Suprapubic skin (tissue), 4 donors: ENCODE results near the gene GDPD5. TPM values are rescaled to one million over a fixed set of nuclear protein-coding genes. Genes with fewer than 3 reads are reported as not detected.

Experiments
- DNase-seq, 2 donors: peaks; one replicate each; pipeline ENCODE4 v3.0.0-alpha.2; 2019; ENCODE audit warnings: low spot score in 2 of 2
- H3K27ac ChIP-seq: fragments of 200-600 bp; sonication (generic); one replicate; pipeline ENCODE4 v1.5.1; 2019
- H3K27me3 ChIP-seq: fragments of 200-600 bp; sonication (generic); one replicate; pipeline ENCODE4 v1.5.1; 2019
- H3K36me3 ChIP-seq: fragments of 200-600 bp; sonication (generic); one replicate; pipeline ENCODE4 v1.5.1; 2019
- H3K4me1 ChIP-seq: fragments of 200-600 bp; sonication (generic); one replicate; pipeline ENCODE4 v1.5.1; 2019
- H3K4me3 ChIP-seq: fragments of 200-600 bp; sonication (generic); one replicate; pipeline ENCODE4 v1.5.1; 2019; ENCODE audit warnings: mild to moderate bottlenecking
- H3K9me3 ChIP-seq: fragments of 200-600 bp; sonication (generic); one replicate; pipeline ENCODE4 v1.5.1; 2019
- CTCF ChIP-seq, 2 donors: fragments of 200-600 bp in 1 of 2; fragments of 450-650 bp in 1 of 2; sonication (generic) in 1 of 2; IDR thresholded peaks; one replicate each; pipeline ENCODE4 v1.5.1; 2016 to 2019; ENCODE audit warnings: antibody characterized with exemption in 2 of 2, mild to moderate bottlenecking in 1 of 2, moderate library complexity in 1 of 2
- EP300 ChIP-seq: sonication (generic); formaldehyde crosslinking; IDR thresholded peaks from one replicate; pipeline ENCODE4 v1.6.1; 2017; ENCODE audit warnings: antibody characterized with exemption
- POLR2A ChIP-seq, 2 donors: fragments of 450-650 bp; IDR thresholded peaks; one replicate each; pipeline ENCODE4 v1.6.1; 2017; ENCODE audit warnings: antibody characterized with exemption in 2 of 2, mild to moderate bottlenecking in 2 of 2, moderate library complexity in 2 of 2
- POLR2AphosphoS5 ChIP-seq, 3 donors: sonication (generic); formaldehyde crosslinking; IDR thresholded peaks; one replicate each; pipeline ENCODE4 v1.6.1; 2017; ENCODE audit warnings: antibody characterized with exemption in 3 of 3
- WGBS: methylation state at CpG from one replicate; pipeline ENCODE4 v1.1.5; 2018; 5-methylcytosine and 5-hydroxymethylcytosine counted together
- total RNA-seq, 4 donors: library from RNA; depleted of rRNA; stranded (reverse); fragments of >200 nt; gene quantifications; one replicate each; pipeline ENCODE4 v1.1.0, GENCODE V29; 2016

GDPD5 gene
- total RNA-seq, 4 donors from 2014 or later: 2.3 to 13.4 (median 5.4) TPM

- 6% methylated on average over 5 of the region's 6 CpGs for WGBS
- no peaks in the 10 kb centered on the region for H3K9me3 ChIP-seq
Observed at GRCh38 chr11:75445315-75445953, 80.3 kb downstream of the GDPD5 start.

GRCh38 chr11:75443043-75443442, 82.7 kb downstream of the GDPD5 start:
- no peak for TF ChIP-seq POLR2AphosphoS5 (IDR thresholded peaks at IDR 0.05)
- no peak for TF ChIP-seq CTCF (IDR thresholded peaks at IDR 0.05)
- TF ChIP-seq EP300: no peak
- TF ChIP-seq POLR2A (IDR thresholded peaks at IDR 0.05): no peak
- no peak overlapping the region for H3K4me3 ChIP-seq
- no peaks in the 10 kb centered on the region for H3K27me3 ChIP-seq
- no peaks in the 10 kb centered on the region for H3K9me3 ChIP-seq
- 76% methylated on average over 6 of the region's 12 CpGs for WGBS
- H3K36me3 ChIP-seq: no peaks in the 10 kb centered on the region
- H3K4me1 ChIP-seq: peaks cover 5% of the 10 kb centered on the region
- DNase-seq: no peak
- H3K27ac ChIP-seq: no peak overlapping the region

More at GRCh38 chr11:75445315-75445953, 80.3 kb downstream of the GDPD5 start:
- H3K4me3 ChIP-seq: no peak overlapping the region
- H3K27ac ChIP-seq: no peak overlapping the region
- peak in 1 of 2 donors; percentile 80 for DNase-seq
- H3K27me3 ChIP-seq: no peaks in the 10 kb centered on the region
- no peaks in the 10 kb centered on the region for H3K36me3 ChIP-seq
- TF ChIP-seq CTCF (IDR thresholded peaks at IDR 0.05) (peak; percentile 91 to 95), POLR2A (IDR thresholded peaks at IDR 0.05) (no peak)
- peaks cover 8% of the 10 kb centered on the region for H3K4me1 ChIP-seq

GRCh38 chr11:75442161-75442885, 83.4 kb downstream of the GDPD5 start:
- Histone ChIP-seq H3K27ac (no peak overlapping the region), H3K36me3 (no peaks in the 10 kb centered on the region), H3K27me3 (no peaks in the 10 kb centered on the region), H3K4me1 (peaks cover 5% of the 10 kb centered on the region), H3K4me3 (no peak overlapping the region), H3K9me3 (no peaks in the 10 kb centered on the region)
- TF ChIP-seq EP300 (no peak), POLR2A (IDR thresholded peaks at IDR 0.05) (no peak), CTCF (IDR thresholded peaks at IDR 0.05) (no peak), POLR2AphosphoS5 (IDR thresholded peaks at IDR 0.05) (no peak)
- no peak for DNase-seq
- 77% methylated on average over 9 of the region's 15 CpGs for WGBS

- no peaks in the 10 kb centered on the region for H3K36me3 ChIP-seq
- H3K27me3 ChIP-seq: no peaks in the 10 kb centered on the region
- 74% methylated on average over 6 of the region's 7 CpGs for WGBS
- no peaks in the 10 kb centered on the region for H3K9me3 ChIP-seq
- H3K4me1 ChIP-seq: peaks cover 5% of the 10 kb centered on the region
- TF ChIP-seq EP300 (no peak), POLR2AphosphoS5 (IDR thresholded peaks at IDR 0.05) (no peak), CTCF (IDR thresholded peaks at IDR 0.05) (no peak), POLR2A (IDR thresholded peaks at IDR 0.05) (no peak)
- H3K4me3 ChIP-seq: no peak overlapping the region
- no peak overlapping the region for H3K27ac ChIP-seq
- DNase-seq: no peak
Observed at GRCh38 chr11:75441804-75442132, 84.0 kb downstream of the GDPD5 start.

- H3K27ac ChIP-seq: no peak overlapping the region
- no peak for TF ChIP-seq POLR2AphosphoS5 (IDR thresholded peaks at IDR 0.05)
- no peak for TF ChIP-seq CTCF (IDR thresholded peaks at IDR 0.05)
- TF ChIP-seq EP300: no peak
- TF ChIP-seq POLR2A (IDR thresholded peaks at IDR 0.05): no peak
- no peak for DNase-seq
- WGBS: 58% methylated on average over 19 of the region's 27 CpGs
- H3K27me3 ChIP-seq: no peaks in the 10 kb centered on the region
- no peak overlapping the region for H3K4me3 ChIP-seq
- H3K36me3 ChIP-seq: no peaks in the 10 kb centered on the region
- H3K9me3 ChIP-seq: no peaks in the 10 kb centered on the region
- H3K4me1 ChIP-seq: peaks cover 5% of the 10 kb centered on the region
Observed at GRCh38 chr11:75440960-75441803, 84.6 kb downstream of the GDPD5 start.
